Gastroesophageal sphincter (tissue), 4 donors: Measurements from ENCODE around the gene ORC3. TPM values are rescaled to one million over a fixed set of nuclear protein-coding genes. Genes with fewer than 3 reads are reported as not detected.
"Not testable (repeated sequence)": the region's sequence is repeated elsewhere in the genome, so short reads cannot be mapped to it uniquely, and the experiment has no call there.

Experiments
- ATAC-seq: fragments of 150-250 bp; one replicate; pipeline ENCODE4 v1.9.1; 2016; ENCODE audit warnings: mild to moderate bottlenecking, moderate library complexity
- H3K27ac ChIP-seq, 4 donors: fragments of 200-600 bp; sonication (generic) in 3 of 4; 1 replicate in 3 of 4; 2 replicates in 1 of 4; pipeline ENCODE4 v1.5.1; 2016 to 2019
- H3K27me3 ChIP-seq: fragments of 200-600 bp; sonication (generic); one replicate; pipeline ENCODE4 v1.5.1; 2019
- H3K36me3 ChIP-seq, 2 donors: fragments of 200-600 bp; sonication (generic); one replicate each; pipeline ENCODE4 v1.5.1; 2019; ENCODE audit warnings: control low read depth in 1 of 2
- H3K4me1 ChIP-seq, 3 donors: fragments of 200-600 bp; sonication (generic); 1 replicate in 2 of 3; 2 replicates in 1 of 3; pipeline ENCODE4 v1.5.1; 2016 to 2019; ENCODE audit warnings: control low read depth in 2 of 3
- H3K4me3 ChIP-seq, 2 donors: fragments of 200-600 bp; sonication (generic); one replicate each; pipeline ENCODE4 v1.5.1; 2019; ENCODE audit warnings: mild to moderate bottlenecking in 1 of 2, moderate library complexity in 1 of 2
- H3K9me3 ChIP-seq, 3 donors: fragments of 200-600 bp; sonication (generic); one replicate each; pipeline ENCODE4 v1.5.1; 2017 to 2019; ENCODE audit warnings: control low read depth in 2 of 3
- EP300 ChIP-seq: sonication (generic); formaldehyde crosslinking; IDR thresholded peaks from one replicate; pipeline ENCODE4 v1.6.1; 2017; ENCODE audit warnings: antibody characterized with exemption, mild to moderate bottlenecking
- POLR2A ChIP-seq, 2 donors: fragments of 450-650 bp; IDR thresholded peaks; one replicate each; pipeline ENCODE4 v1.6.1; 2017; ENCODE audit warnings: antibody characterized with exemption in 2 of 2, mild to moderate bottlenecking in 2 of 2, moderate library complexity in 1 of 2
- POLR2AphosphoS5 ChIP-seq: sonication (generic); formaldehyde crosslinking; IDR thresholded peaks from one replicate; pipeline ENCODE4 v1.6.1; 2017; ENCODE audit warnings: antibody characterized with exemption
- WGBS, 2 donors: methylation state at CpG; one replicate each; pipeline ENCODE4 v1.1.5; 2018; ENCODE audit warnings: low coverage in 1 of 2; 5-methylcytosine and 5-hydroxymethylcytosine counted together
- total RNA-seq, 4 donors: library from RNA; depleted of rRNA; stranded (reverse); fragments of >200 nt; gene quantifications; one replicate each; pipeline ENCODE4 v1.1.0, GENCODE V29; 2016
- TF ChIP-seq, protein P1 (sequence below), 4 experiments: fragments of 200-600 bp in 2 of 4; fragments of 450-650 bp in 2 of 4; sonication (generic) in 1 of 4; IDR thresholded peaks; one replicate each; pipeline ENCODE4 v1.5.1; 2017 to 2019; ENCODE audit warnings: antibody characterized with exemption in 4 of 4, mild to moderate bottlenecking in 2 of 4, moderate library complexity in 2 of 4

The ORC3 gene
- total RNA-seq, 4 donors from 2014 or later, result 11.3 to 24.3 (median 14.1) TPM

DNA sequence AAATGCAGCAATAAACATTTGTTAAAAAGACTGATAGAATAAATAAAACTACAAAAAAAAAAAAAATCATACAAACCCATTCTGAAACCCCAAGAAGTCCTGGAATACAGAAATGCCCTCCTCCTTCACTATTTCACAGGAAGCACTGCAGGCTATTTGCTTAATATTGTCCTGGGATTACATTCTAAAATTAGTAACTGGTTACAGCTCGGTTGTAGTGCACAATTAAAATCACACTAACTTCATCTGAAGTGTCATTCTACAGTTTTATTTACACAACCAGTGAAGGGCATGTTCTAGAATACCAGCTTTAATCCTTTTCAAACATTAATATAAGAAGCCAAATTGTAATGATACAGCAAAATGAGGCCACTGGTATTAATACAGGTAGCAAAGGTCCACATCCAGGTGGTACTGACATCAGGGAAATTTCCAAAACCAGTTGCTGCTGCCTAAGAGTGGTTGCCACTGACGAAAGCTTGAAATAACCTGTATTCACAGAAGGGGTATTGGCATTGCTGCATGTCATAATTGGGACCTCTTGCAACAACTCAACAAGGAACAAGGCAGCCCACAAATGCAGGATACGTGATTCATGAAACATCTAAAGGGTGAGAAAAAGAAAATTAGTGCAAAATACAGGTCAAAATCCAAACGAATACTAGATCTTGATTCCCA is 85.2 kb downstream of the ORC3 start:
- Histone ChIP-seq H3K4me3 (no peak overlapping the region), H3K4me1 (peaks cover 0 to 19% (median 0%) of the 10 kb centered on the region in 3 donors), H3K27ac (no peak overlapping the region), H3K9me3 (no peaks in the 10 kb centered on the region), H3K36me3 (peaks cover 0 to 77% of the 10 kb centered on the region in 2 donors), H3K27me3 (no peaks in the 10 kb centered on the region)
- 56% methylated on average over 4 of the region's 4 CpGs for WGBS, 2 donors
- no peak for ATAC-seq
- TF ChIP-seq POLR2A (IDR thresholded peaks at IDR 0.05) (no peak), POLR2AphosphoS5 (no peak), EP300 (no peak)
- TF ChIP-seq, protein P1, sequence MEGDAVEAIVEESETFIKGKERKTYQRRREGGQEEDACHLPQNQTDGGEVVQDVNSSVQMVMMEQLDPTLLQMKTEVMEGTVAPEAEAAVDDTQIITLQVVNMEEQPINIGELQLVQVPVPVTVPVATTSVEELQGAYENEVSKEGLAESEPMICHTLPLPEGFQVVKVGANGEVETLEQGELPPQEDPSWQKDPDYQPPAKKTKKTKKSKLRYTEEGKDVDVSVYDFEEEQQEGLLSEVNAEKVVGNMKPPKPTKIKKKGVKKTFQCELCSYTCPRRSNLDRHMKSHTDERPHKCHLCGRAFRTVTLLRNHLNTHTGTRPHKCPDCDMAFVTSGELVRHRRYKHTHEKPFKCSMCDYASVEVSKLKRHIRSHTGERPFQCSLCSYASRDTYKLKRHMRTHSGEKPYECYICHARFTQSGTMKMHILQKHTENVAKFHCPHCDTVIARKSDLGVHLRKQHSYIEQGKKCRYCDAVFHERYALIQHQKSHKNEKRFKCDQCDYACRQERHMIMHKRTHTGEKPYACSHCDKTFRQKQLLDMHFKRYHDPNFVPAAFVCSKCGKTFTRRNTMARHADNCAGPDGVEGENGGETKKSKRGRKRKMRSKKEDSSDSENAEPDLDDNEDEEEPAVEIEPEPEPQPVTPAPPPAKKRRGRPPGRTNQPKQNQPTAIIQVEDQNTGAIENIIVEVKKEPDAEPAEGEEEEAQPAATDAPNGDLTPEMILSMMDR (IDR thresholded peaks at IDR 0.05), result no peak

DNA sequence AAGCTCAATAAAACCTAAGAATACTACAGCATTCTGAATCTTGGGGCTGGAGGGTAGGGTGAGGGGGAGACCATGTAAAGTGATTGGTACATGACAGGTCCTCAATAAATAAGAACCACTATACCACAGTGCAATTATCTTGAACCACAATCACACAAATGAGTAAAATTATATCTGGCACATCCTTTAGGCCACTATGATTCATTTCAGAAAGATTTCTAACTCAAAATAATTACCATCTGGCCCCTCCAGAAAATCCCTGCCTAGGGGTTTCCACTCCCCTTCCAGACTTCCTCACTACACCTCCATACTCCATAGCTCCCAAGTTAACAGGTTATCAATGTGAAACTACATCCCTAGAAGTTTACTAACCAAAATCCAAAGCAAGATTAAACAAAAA is 92.4 kb downstream of the ORC3 start:
- Histone ChIP-seq H3K4me1 (peaks cover 4 to 62% (median 7%) of the 10 kb centered on the region in 3 donors), H3K27me3 (no peaks in the 10 kb centered on the region), H3K36me3 (peaks cover 0 to 23% of the 10 kb centered on the region in 2 donors), H3K27ac (no peak overlapping the region), H3K9me3 (no peaks in the 10 kb centered on the region), H3K4me3 (no peak overlapping the region)
- no peak for ATAC-seq
- TF ChIP-seq POLR2A (IDR thresholded peaks at IDR 0.05) (no peak), POLR2AphosphoS5 (no peak), EP300 (no peak)
- TF ChIP-seq, protein P1 (IDR thresholded peaks at IDR 0.05), result no peak

DNA sequence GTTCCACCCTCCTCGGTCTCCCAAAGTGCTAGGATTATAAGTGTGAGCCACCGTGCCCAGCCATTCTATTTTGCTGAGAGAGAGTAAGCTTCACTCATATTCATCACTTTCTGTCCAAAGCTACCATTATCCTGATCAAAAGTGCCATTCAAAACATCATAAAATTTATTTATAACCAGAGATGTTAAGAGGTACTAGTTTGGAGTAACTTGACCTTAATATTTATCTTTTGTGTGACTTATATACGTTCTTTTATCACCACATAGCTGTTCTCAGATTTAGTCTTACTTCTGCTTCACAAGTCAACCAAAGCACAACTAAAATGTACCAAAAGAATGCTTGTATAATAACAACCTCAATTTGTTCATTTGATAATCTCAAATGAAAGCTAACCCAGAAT is 94.0 kb downstream of the ORC3 start:
- no peak for ATAC-seq

DNA sequence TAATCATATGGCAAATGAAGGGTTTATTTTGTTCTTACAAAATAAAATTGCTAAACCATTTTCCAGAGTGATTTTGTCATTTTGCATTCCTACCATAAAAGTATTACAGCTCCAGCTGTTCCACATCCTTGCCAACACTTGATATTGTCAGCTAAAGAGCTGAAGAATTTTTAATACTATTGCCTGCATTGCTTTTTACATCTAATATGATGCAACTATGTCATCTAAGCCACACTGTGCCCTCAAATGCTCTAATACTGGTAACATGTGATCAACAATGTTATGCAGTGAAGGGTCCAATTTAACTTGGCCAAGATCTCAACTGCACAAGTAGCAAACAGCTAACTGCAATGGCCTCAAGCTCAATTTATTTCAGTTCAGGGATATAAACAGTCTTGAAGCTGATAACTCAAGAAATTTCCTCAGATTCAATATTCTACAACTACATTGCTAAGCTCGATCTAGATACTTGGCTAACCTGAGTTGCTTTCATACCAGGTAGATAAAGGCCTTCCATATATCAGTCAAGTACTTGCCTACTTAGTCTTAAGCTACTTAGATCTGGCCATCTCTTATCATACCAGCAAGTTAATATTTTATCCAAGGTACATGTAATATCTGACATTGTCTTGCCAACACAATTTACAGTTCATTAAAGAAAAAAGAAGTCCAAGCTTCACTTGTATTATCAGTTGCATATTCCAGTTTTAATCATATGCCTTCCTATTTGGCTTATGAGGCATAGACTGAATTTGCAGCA is 95.1 kb downstream of the ORC3 start:
- peak; percentile 48 for ATAC-seq
- H3K4me1 ChIP-seq, result peaks cover 4 to 87% (median 7%) of the 10 kb centered on the region in 3 donors
- WGBS, 2 donors, result 43 to 90% methylated on average over 1 of the region's 1 CpG

More for the DNA sequence above, 94.0 kb downstream of the ORC3 start:
- H3K27me3 ChIP-seq, result no peaks in the 10 kb centered on the region
- TF ChIP-seq, protein P1 (IDR thresholded peaks at IDR 0.05), result no peak
- no peak for TF ChIP-seq EP300
- TF ChIP-seq POLR2AphosphoS5, result no peak
- no peak for TF ChIP-seq POLR2A (IDR thresholded peaks at IDR 0.05)
- H3K27ac ChIP-seq, result no peak overlapping the region
- H3K9me3 ChIP-seq, result no peaks in the 10 kb centered on the region
- 80 to 86% methylated on average over 1 to 3 of the region's 3 CpGs for WGBS, 2 donors
- peaks cover 0 to 7% of the 10 kb centered on the region in 2 donors for H3K36me3 ChIP-seq
- H3K4me3 ChIP-seq, result no peak overlapping the region
- H3K4me1 ChIP-seq, result peaks cover 4 to 75% (median 7%) of the 10 kb centered on the region in 3 donors

DNA sequence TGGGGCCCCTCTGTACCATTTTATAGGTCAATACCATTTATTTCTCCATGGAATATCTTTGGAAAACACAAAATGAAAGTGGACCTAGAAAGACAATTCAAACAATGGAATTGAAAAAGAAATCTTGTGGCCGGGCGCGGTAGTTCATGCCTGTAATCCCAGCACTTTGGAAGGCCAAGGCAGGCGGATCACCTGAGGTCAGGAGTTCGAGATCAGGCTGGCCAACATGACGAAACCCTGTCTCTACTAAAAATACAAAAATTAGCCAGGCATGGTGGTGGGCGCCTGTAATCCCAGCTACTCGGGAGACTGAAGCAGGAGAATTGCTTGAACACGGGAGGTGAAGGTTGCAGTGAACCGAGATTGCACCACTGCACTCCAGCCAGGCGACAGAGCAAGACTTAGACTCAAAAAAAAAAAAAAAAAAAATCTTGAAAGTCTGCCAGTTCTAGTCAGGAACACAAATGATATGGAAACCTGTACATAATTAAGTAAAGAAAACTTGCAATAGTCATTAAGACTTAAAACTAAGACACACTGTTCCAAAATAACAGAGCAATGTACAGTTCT is 96.8 kb downstream of the ORC3 start:
- H3K27ac ChIP-seq, H3K36me3 ChIP-seq, H3K4me3 ChIP-seq, H3K27me3 ChIP-seq, H3K9me3 ChIP-seq, ATAC-seq: not testable (repeated sequence)
- peaks cover 7 to 90% (median 10%) of the 10 kb centered on the region in 3 donors for H3K4me1 ChIP-seq
- WGBS, 2 donors, result 86 to 100% methylated on average over 3 to 11 of the region's 11 CpGs

More for the DNA sequence above, 95.1 kb downstream of the ORC3 start:
- Histone ChIP-seq H3K27me3 (no peaks in the 10 kb centered on the region), H3K27ac (no peak overlapping the region), H3K9me3 (no peaks in the 10 kb centered on the region), H3K4me3 (no peak overlapping the region), H3K36me3 (peaks cover 0 to 7% of the 10 kb centered on the region in 2 donors)
- TF ChIP-seq EP300 (no peak), POLR2AphosphoS5 (peak; percentile 8)
